K562 (cell line): ENCODE data around the gene SORCS2. TPM values are rescaled to one million over a fixed set of nuclear protein-coding genes. Genes with fewer than 3 reads are reported as not detected.

Experiments used
- ATAC-seq: fragments of 200-7000 bp; cut with Tn5 transposase; 3 replicates; pipeline ENCODE4 v1.9.1; 2020; ENCODE audit warnings: moderate library complexity
- BruUV-seq: library from RNA; stranded (reverse); fragments of 400-500 nt; replicated peaks from 2 replicates; lab custom pipeline; 2021; lab: Mats Ljungman, UMichigan
- CTCF ChIA-PET: fragments of 300-600 bp; formaldehyde crosslinking; extraction: SDS; loops from one replicate; lab custom pipeline; 2021; ENCODE audit warnings: low intra/inter-chr PET ratio; lab: Yijun Ruan, JAX
- POLR2A ChIA-PET: fragments of 300-600, 350-650 bp; sonication (Branson Sonifier 250); formaldehyde crosslinking; extraction: SDS; loops from one replicate; lab custom pipeline; 2021; ENCODE audit warnings: antibody characterized with exemption, inconsistent platforms; lab: Yijun Ruan, JAX
- DNase-seq, 4 experiments: peaks; one replicate each; pipeline versions ENCODE4 v3.0.0 to v3.0.0-alpha.2; 2011 to 2018; ENCODE audit warnings: low spot score in 3 of 4, mixed read lengths in 3 of 4; ENCODE audit errors: extremely low read depth in 1 of 4
- FAIRE-seq: peaks from 2 replicates; lab custom pipeline; 2011; peaks lifted over from hg19 to GRCh38; lab: Jason Lieb, UNC
- H2AFZ ChIP-seq: 2 replicates; pipeline ENCODE4 v1.6.0; 2011; ENCODE audit warnings: low read depth, low read length, control low read depth, inconsistent platforms
- H3K27ac ChIP-seq: fragments of 200-600 bp; 3 replicates; pipeline ENCODE4 v1.8.0; 2011; ENCODE audit warnings: low read depth, mild to moderate bottlenecking, control low read depth, inconsistent platforms, low read length, moderate library complexity, mixed read lengths; ENCODE audit errors: extremely low read depth
- H3K27me3 ChIP-seq, 2 experiments: fragments of 300-600 bp in 1 of 2; 2 replicates in 1 of 2; 3 replicates in 1 of 2; pipeline versions ENCODE4 v1.6.0 to v1.8.0; 2011; ENCODE audit warnings: inconsistent platforms in 2 of 2, low read length in 2 of 2, mild to moderate bottlenecking in 1 of 2, mixed read lengths in 1 of 2, moderate library complexity in 1 of 2; ENCODE audit not compliant: control insufficient read depth in 2 of 2, insufficient read depth in 2 of 2
- H3K36me3 ChIP-seq: fragments of 300-600 bp; 3 replicates; pipeline ENCODE4 v1.8.0; 2011; ENCODE audit warnings: mild to moderate bottlenecking, low read length, inconsistent platforms; ENCODE audit not compliant: control insufficient read depth, insufficient read depth
- H3K4me1 ChIP-seq, 2 experiments: fragments of 200-600 bp in 1 of 2; replicated peaks in 1 of 2; 2 replicates in 1 of 2; 3 replicates in 1 of 2; pipeline versions ENCODE4 v1.5.1 to v1.8.0; 2011; ENCODE audit warnings: inconsistent platforms in 2 of 2, low read length in 2 of 2, mild to moderate bottlenecking in 1 of 2, mixed read lengths in 1 of 2, moderate library complexity in 1 of 2; ENCODE audit not compliant: control insufficient read depth in 2 of 2, insufficient read depth in 2 of 2
- H3K4me2 ChIP-seq: 2 replicates; pipeline ENCODE4 v1.6.1; 2011; ENCODE audit warnings: low read length, control low read depth, inconsistent platforms, mixed read lengths; ENCODE audit not compliant: insufficient read depth
- H3K4me3 ChIP-seq: fragments of 200-600 bp; sonication (generic), shearing (Covaris generic); 2 replicates; pipeline ENCODE4 v1.5.1; 2016; ENCODE audit warnings: control low read depth, inconsistent platforms
- H3K79me2 ChIP-seq: fragments of 200-600 bp; 3 replicates; pipeline ENCODE4 v1.8.0; 2011; ENCODE audit warnings: low read length, inconsistent platforms; ENCODE audit not compliant: control insufficient read depth, insufficient read depth
- H3K9ac ChIP-seq, 2 experiments: 2 replicates each; pipeline versions ENCODE4 v1.6.0 to v1.6.1; 2011; ENCODE audit warnings: low read depth in 2 of 2, low read length in 2 of 2, control low read depth in 1 of 2, inconsistent platforms in 1 of 2, mild to moderate bottlenecking in 1 of 2, mixed read lengths in 1 of 2; ENCODE audit not compliant: insufficient read depth in 1 of 2
- H3K9me1 ChIP-seq: one replicate; pipeline ENCODE4 v1.6.0; 2011; ENCODE audit warnings: inconsistent platforms, mild to moderate bottlenecking, low read length, moderate library complexity; ENCODE audit not compliant: control insufficient read depth, insufficient read depth
- H3K9me3 ChIP-seq: replicated peaks from 2 replicates; pipeline ENCODE4 v1.5.1; 2011; ENCODE audit warnings: low read depth, low read length, inconsistent platforms; ENCODE audit not compliant: control insufficient read depth, insufficient read depth
- H4K20me1 ChIP-seq: replicated peaks from 2 replicates; pipeline ENCODE4 v1.6.1; 2011; ENCODE audit warnings: low read length, inconsistent platforms, mixed read lengths; ENCODE audit not compliant: control insufficient read depth, insufficient read depth
- CCAR2 ChIP-seq: fragments of 200-400 bp; formaldehyde crosslinking; IDR thresholded peaks from 2 replicates; pipeline ENCODE4 v1.6.1; 2017; ENCODE audit warnings: mild to moderate bottlenecking, low read depth, low read length
- CCNT2 ChIP-seq: IDR thresholded peaks from 2 replicates; pipeline ENCODE4 v1.6.1; 2011; ENCODE audit warnings: borderline replicate concordance, low read depth, mild to moderate bottlenecking, moderate library complexity, mixed read lengths, low read length; ENCODE audit not compliant: insufficient read length; ENCODE audit errors: extremely low read depth
- CREB5 ChIP-seq: fragments of 250-450 bp; sonication (Bioruptor Pico); IDR thresholded peaks from 2 replicates; pipeline ENCODE4 v1.5.0; 2020; ENCODE audit warnings: mild to moderate bottlenecking
- HNRNPH1 ChIP-seq: fragments of 200-400 bp; formaldehyde crosslinking; optimal IDR thresholded peaks from 2 replicates; pipeline ENCODE3; 2017; ENCODE audit warnings: low read depth, mild to moderate bottlenecking, low read length, moderate library complexity
- WGBS: fragments of 100-300 bp; shearing (Covaris generic); methylation state at CpG from one replicate; pipeline ENCODE4 v1.1.6; 2016; ENCODE audit warnings: low coverage, mixed read lengths; ENCODE audit not compliant: insufficient coverage; ENCODE audit errors: missing lambda C conversion rate; 5-methylcytosine and 5-hydroxymethylcytosine counted together
- in situ Hi-C: fragments of 300-500 bp; cut with MboI; formaldehyde crosslinking; loops from 4 replicates; pipeline ENCODE4 v1.15.0; 2018; ENCODE audit warnings: inconsistent platforms, mixed read lengths
- intact Hi-C: fragments of 100-400 bp; cut with micrococcal nuclease; formaldehyde crosslinking; loops from 2 replicates; pipeline ENCODE4 v1.14.2; 2022
- polyA plus RNA-seq, 8 experiments: library from polyadenylated mRNA; depleted of rRNA in 4 of 8; stranded (reverse) in 5 of 8; unstranded in 3 of 8; fragments of >200 nt; fragmentation: Nextera tagmentation in 2 of 8; fragmentation: Illumina TruSeq in 1 of 8; extraction: Ambion mirVana in 2 of 8; extraction: Trizol in 1 of 8; gene quantifications; 2 replicates each; pipeline versions ENCODE4 v1.2.1 to v1.2.3, GENCODE V29; 2011 to 2014; ENCODE audit warnings: inconsistent platforms in 1 of 8, missing spikeins in 1 of 8
- total RNA-seq, 7 experiments: library from RNA; depleted of rRNA in 6 of 7; stranded (reverse); fragments of >200 nt in 6 of 7; fragmentation: Illumina TruSeq in 2 of 7; extraction: Trizol in 2 of 7; gene quantifications; 2 replicates each; pipeline versions ENCODE4 v1.2.1 to v1.2.3, GENCODE V29; 2011 to 2021; ENCODE audit warnings: low replicate concordance in 1 of 7

SORCS2 gene
- total and polyA plus RNA-seq, 9 of the 15 experiments (the other 6 are each of a cell fraction or from before 2014, with no cell fraction given), result not detected

GRCh38 chr4:7207628-7208231, 15.4 kb downstream of the SORCS2 start:
- no peaks in the 10 kb centered on the region for H3K9me3 ChIP-seq
- no peak for FAIRE-seq
- H3K4me1 ChIP-seq, result peaks cover 4 to 6% of the 10 kb centered on the region in 2 experiments; a peak in 3 of 5 replicates
- in situ Hi-C loops, result no loop called here
- no peaks in the 10 kb centered on the region for H3K79me2 ChIP-seq
- CTCF ChIA-PET, result no interaction called here
- intact Hi-C loops, result no loop called here
- H3K9ac ChIP-seq, result no peak overlapping the region
- H4K20me1 ChIP-seq, result peaks cover 4% of the 10 kb centered on the region; the same call in 1 of the 2 replicates
- no peak overlapping the region for H3K4me3 ChIP-seq
- 2% methylated on average over 9 of the region's 11 CpGs for WGBS
- POLR2A ChIA-PET, result interaction anchor here (0.6 to 1.2 kb wide), 2 partner anchors 13 to 734 kb away, joined by 3 read pairs; no protein-coding TSS in a partner anchor
- H3K36me3 ChIP-seq, result no peaks in the 10 kb centered on the region
- ATAC-seq, result no peak
- no peak overlapping the region for H2AFZ ChIP-seq
- TF ChIP-seq CCAR2, result no peak
- TF ChIP-seq CREB5 (CRISPR knock-in tag), result no peak
- no peak for TF ChIP-seq HNRNPH1
- no peak for TF ChIP-seq CCNT2
- no TSS peak for BruUV-seq
- no peak overlapping the region for H3K27ac ChIP-seq
- no peaks in the 10 kb centered on the region for H3K9me1 ChIP-seq
- H3K4me2 ChIP-seq, result no peak overlapping the region
- no peak for DNase-seq
- peaks cover 35 to 69% of the 10 kb centered on the region in 2 experiments for H3K27me3 ChIP-seq
